ENCODE results near the gene SCAMP2.

- TF ChIP-seq, protein P1, sequence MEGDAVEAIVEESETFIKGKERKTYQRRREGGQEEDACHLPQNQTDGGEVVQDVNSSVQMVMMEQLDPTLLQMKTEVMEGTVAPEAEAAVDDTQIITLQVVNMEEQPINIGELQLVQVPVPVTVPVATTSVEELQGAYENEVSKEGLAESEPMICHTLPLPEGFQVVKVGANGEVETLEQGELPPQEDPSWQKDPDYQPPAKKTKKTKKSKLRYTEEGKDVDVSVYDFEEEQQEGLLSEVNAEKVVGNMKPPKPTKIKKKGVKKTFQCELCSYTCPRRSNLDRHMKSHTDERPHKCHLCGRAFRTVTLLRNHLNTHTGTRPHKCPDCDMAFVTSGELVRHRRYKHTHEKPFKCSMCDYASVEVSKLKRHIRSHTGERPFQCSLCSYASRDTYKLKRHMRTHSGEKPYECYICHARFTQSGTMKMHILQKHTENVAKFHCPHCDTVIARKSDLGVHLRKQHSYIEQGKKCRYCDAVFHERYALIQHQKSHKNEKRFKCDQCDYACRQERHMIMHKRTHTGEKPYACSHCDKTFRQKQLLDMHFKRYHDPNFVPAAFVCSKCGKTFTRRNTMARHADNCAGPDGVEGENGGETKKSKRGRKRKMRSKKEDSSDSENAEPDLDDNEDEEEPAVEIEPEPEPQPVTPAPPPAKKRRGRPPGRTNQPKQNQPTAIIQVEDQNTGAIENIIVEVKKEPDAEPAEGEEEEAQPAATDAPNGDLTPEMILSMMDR (conservative IDR thresholded peaks at IDR 0.05; ENCODE audit: low read depth, low read length): no peak
- no peak for TF ChIP-seq EZH2 (IDR thresholded peaks at IDR 0.05; ENCODE audit: borderline replicate concordance, low read depth, low read length, poor library complexity, severe bottlenecking)
Measured at GRCh38 chr15:74839526-74840395, 33.4 kb downstream of the SCAMP2 start.
